ENCODE data around the gene JAGN1. TPM values are rescaled to one million over a fixed set of nuclear protein-coding genes. Genes with fewer than 3 reads are reported as not detected.

Gene JAGN1
- polyA plus RNA-seq, 12 donors: 17.2 to 33.7 (median 29.6) TPM; not detected in 1

DNA sequence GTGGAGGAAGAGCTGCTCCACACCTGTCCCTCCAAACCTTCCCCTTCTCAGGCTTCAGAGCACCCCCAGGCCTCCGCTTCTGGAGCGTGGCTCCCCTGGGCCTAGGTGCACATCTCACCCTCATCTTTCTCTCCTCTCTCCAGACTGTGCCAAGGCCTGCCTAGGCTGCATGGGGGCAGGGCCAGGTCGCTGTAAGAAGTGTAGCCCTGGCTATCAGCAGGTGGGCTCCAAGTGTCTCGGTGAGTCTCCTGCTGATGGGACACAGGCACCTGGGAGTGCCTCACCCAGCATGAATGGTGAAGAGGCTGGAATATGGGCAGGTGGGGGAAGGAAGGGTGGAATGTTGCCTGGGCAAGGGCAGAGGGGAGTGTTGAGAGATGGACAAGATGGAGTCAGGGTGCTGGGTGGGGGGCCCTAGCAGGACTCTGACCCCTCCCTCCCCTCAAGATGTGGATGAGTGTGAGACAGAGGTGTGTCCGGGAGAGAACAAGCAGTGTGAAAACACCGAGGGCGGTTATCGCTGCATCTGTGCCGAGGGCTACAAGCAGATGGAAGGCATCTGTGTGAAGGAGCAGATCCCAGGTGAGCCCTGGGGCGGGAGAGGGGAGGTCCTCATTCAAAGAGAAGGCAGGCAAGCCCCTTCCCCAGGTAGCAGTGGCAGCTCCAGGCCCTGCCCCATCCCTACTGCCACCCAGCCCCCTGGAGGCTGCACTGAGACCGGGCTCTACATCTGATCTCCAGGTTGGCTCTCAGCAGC, 52.7 kb downstream of the JAGN1 start:
- DNase-seq: no peak

Other genes with a start within 250 kb of the JAGN1 start
- gene MTMR14, start 241.1 kb upstream of the JAGN1 start, polyA plus RNA-seq (ENCODE audit: insufficient read length in 12 of 12): 10 to 100 TPM in 11 of 12 donors, not detected in 1; 18.1 to 36.3 (median 20.0) TPM
- under 1 TPM in 1 of 12 donors, not detected in 11; 0.29 TPM for gene CPNE9, start 186.8 kb upstream of the JAGN1 start, polyA plus RNA-seq (ENCODE audit: insufficient read length in 12 of 12)
- 10 to 100 TPM in 10 of 12 donors, 1 to 10 TPM in 1, not detected in 1; 9.8 to 17.9 (median 12.3) TPM for gene BRPF1, start 158.9 kb upstream of the JAGN1 start, polyA plus RNA-seq (ENCODE audit: insufficient read length in 12 of 12)
- 10 to 100 TPM in 11 of 12 donors, not detected in 1; 22.1 to 74.2 (median 27.1) TPM for gene OGG1, start 140.7 kb upstream of the JAGN1 start, polyA plus RNA-seq (ENCODE audit: insufficient read length in 12 of 12)
- 10 to 100 TPM in 10 of 12 donors, 1 to 10 TPM in 1, not detected in 1; 9.3 to 20.0 (median 12.7) TPM for gene CAMK1, start 120.7 kb upstream of the JAGN1 start, polyA plus RNA-seq (ENCODE audit: insufficient read length in 12 of 12)
- 10 to 100 TPM in 11 of 12 donors, not detected in 1; 48.4 to 60.5 (median 54.2) TPM for gene TADA3, start 98.1 kb upstream of the JAGN1 start, polyA plus RNA-seq (ENCODE audit: insufficient read length in 12 of 12)
- gene ARPC4, start 97.5 kb upstream of the JAGN1 start, polyA plus RNA-seq (ENCODE audit: insufficient read length in 12 of 12): 1,000 to 10,000 TPM in 1 of 12 donors, 100 to 1,000 TPM in 1, 10 to 100 TPM in 10; 64.5 to 2,172 (median 77.5) TPM
- gene TTLL3, start 80.3 kb upstream of the JAGN1 start, polyA plus RNA-seq (ENCODE audit: insufficient read length in 12 of 12): 10 to 100 TPM in 11 of 12 donors, not detected in 1; 16.0 to 72.9 (median 30.7) TPM
- gene RPUSD3, start 46.6 kb upstream of the JAGN1 start, polyA plus RNA-seq (ENCODE audit: insufficient read length in 12 of 12): 10 to 100 TPM in 11 of 12 donors, not detected in 1; 23.6 to 37.1 (median 28.2) TPM
- gene CIDEC, start 10.4 kb upstream of the JAGN1 start, polyA plus RNA-seq (ENCODE audit: insufficient read length in 12 of 12): under 1 TPM in 9 of 12 donors, not detected in 3; 0.30 to 0.77 (median 0.46) TPM
- gene IL17RE, start 12.2 kb downstream of the JAGN1 start, polyA plus RNA-seq (ENCODE audit: insufficient read length in 12 of 12): 10 to 100 TPM in 2 of 12 donors, 1 to 10 TPM in 8, under 1 TPM in 1, not detected in 1; 0.96 to 67.6 (median 1.8) TPM
- 10 to 100 TPM in 11 of 12 donors, not detected in 1; 15.8 to 42.8 (median 23.4) TPM for gene IL17RC, start 26.5 kb downstream of the JAGN1 start, polyA plus RNA-seq (ENCODE audit: insufficient read length in 12 of 12)
- 10 to 100 TPM in 11 of 12 donors, not detected in 1; 22.1 to 47.0 (median 31.3) TPM for gene CRELD1, start 43.2 kb downstream of the JAGN1 start, polyA plus RNA-seq (ENCODE audit: insufficient read length in 12 of 12)
- gene PRRT3, start 61.8 kb downstream of the JAGN1 start, polyA plus RNA-seq (ENCODE audit: insufficient read length in 12 of 12): 1 to 10 TPM in 9 of 12 donors, under 1 TPM in 1, not detected in 2; 0.88 to 4.2 (median 1.8) TPM
- 10 to 100 TPM in 11 of 12 donors, not detected in 1; 33.9 to 49.8 (median 40.2) TPM for gene EMC3, start 96.2 kb downstream of the JAGN1 start, polyA plus RNA-seq (ENCODE audit: insufficient read length in 12 of 12)
- 100 to 1,000 TPM in 1 of 12 donors, 10 to 100 TPM in 5, 1 to 10 TPM in 6; 5.2 to 124 (median 10.0) TPM for gene FANCD2, start 135.8 kb downstream of the JAGN1 start, polyA plus RNA-seq (ENCODE audit: insufficient read length in 12 of 12)
- gene FANCD2OS, start 217.6 kb downstream of the JAGN1 start, polyA plus RNA-seq (ENCODE audit: insufficient read length in 12 of 12): under 1 TPM in 1 of 12 donors, not detected in 11; 0.56 TPM
- 100 to 1,000 TPM in 11 of 12 donors, not detected in 1; 106 to 195 (median 145) TPM for gene BRK1, start 225.1 kb downstream of the JAGN1 start, polyA plus RNA-seq (ENCODE audit: insufficient read length in 12 of 12)